ENCODE results near the gene BCAS1.

GRCh38 chr20:54119744-54120143 lies 49.4 kb upstream of the BCAS1 start:
- no peak for TF ChIP-seq CTCF (IDR thresholded peaks at IDR 0.05)
- TF ChIP-seq POLR2A (IDR thresholded peaks at IDR 0.05) = no peak
